ENCODE measurements around the gene AOAH.

Gene AOAH

DNA sequence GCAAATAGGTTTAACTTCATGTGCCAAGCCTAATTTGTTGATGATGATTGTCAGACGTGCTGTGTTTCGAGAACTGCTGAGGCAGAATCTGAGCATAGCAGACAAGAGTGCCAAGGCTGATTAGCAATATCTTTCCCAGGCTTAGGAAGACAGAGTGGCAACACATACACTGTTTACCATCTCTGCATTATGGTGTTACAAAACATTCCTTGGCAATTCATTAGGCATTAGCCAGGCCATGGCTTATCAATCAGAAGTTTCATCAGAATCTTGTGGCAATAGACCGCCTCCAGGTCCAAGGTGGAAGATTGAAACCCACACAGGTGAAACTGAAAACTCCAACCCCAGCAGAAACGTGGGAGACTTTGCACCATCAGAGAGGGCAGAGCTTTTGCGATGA lies 148.5 kb downstream of the AOAH start:
- peaks cover 17% of the 10 kb centered on the region for H3K9me3 Mint-ChIP-seq

GRCh38 chr7:36573066-36573465 lies 151.2 kb downstream of the AOAH start:
- peaks cover 1% of the 10 kb centered on the region for H3K27me3 Mint-ChIP-seq (ENCODE audit: low read depth)
- no peak overlapping the region for H3K4me3 Mint-ChIP-seq
- peaks cover 7% of the 10 kb centered on the region for H3K9me3 Mint-ChIP-seq
- H3K36me3 Mint-ChIP-seq (ENCODE audit: low read depth) = no peaks in the 10 kb centered on the region
- H3K4me1 Mint-ChIP-seq = no peaks in the 10 kb centered on the region
- no peak overlapping the region for H3K27ac Mint-ChIP-seq
- TF ChIP-seq CTCF (IDR thresholded peaks at IDR 0.05; ENCODE audit: unreplicated experiment in 3 of 3) = no peak

More for the DNA sequence above, 148.5 kb downstream of the AOAH start:
- Mint-ChIP-seq H3K4me1 (no peaks in the 10 kb centered on the region), H3K27ac (no peak overlapping the region), H3K4me3 (no peak overlapping the region), H3K27me3 (ENCODE audit: low read depth) (peaks cover 4% of the 10 kb centered on the region), H3K36me3 (ENCODE audit: low read depth) (no peaks in the 10 kb centered on the region)
- no peak for TF ChIP-seq CTCF (IDR thresholded peaks at IDR 0.05; ENCODE audit: unreplicated experiment in 3 of 3)

- H3K27ac Mint-ChIP-seq = no peak overlapping the region
- H3K4me3 Mint-ChIP-seq = no peak overlapping the region
- no peaks in the 10 kb centered on the region for H3K4me1 Mint-ChIP-seq
- H3K27me3 Mint-ChIP-seq (ENCODE audit: low read depth) = no peaks in the 10 kb centered on the region
- no peak for TF ChIP-seq CTCF (IDR thresholded peaks at IDR 0.05; ENCODE audit: unreplicated experiment in 3 of 3)
- no peaks in the 10 kb centered on the region for H3K9me3 Mint-ChIP-seq
- H3K36me3 Mint-ChIP-seq (ENCODE audit: low read depth) = no peaks in the 10 kb centered on the region
Measured at GRCh38 chr7:36571190-36571560, 153.1 kb downstream of the AOAH start.

GRCh38 chr7:36570528-36571189 lies 153.6 kb downstream of the AOAH start:
- no peak for TF ChIP-seq CTCF (IDR thresholded peaks at IDR 0.05; ENCODE audit: unreplicated experiment in 3 of 3)
- H3K27ac Mint-ChIP-seq = no peak overlapping the region
- no peaks in the 10 kb centered on the region for H3K4me1 Mint-ChIP-seq
- no peaks in the 10 kb centered on the region for H3K9me3 Mint-ChIP-seq
- no peaks in the 10 kb centered on the region for H3K36me3 Mint-ChIP-seq (ENCODE audit: low read depth)
- H3K27me3 Mint-ChIP-seq (ENCODE audit: low read depth) = no peaks in the 10 kb centered on the region
- H3K4me3 Mint-ChIP-seq = no peak overlapping the region

DNA sequence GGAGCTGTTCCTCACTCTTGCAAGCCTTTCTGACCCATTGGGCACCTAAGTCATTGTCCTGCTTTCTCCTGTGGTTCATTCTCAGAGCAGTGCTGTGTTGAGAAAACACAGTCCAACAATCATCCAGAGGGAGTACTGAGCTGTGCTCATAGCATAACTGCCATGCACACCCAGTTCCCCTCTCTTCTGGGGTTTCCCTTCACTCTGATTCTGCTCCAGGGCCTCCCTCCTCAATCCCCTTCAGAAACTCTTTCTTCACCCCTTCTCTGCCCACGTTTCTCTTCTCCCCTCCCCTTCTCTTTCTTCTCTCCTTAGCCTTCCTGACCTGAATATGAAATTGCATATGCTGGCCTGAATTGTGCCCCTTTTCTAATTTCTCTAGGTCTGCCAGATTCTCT lies 155.8 kb downstream of the AOAH start:
- no peaks in the 10 kb centered on the region for H3K4me1 Mint-ChIP-seq
- no peaks in the 10 kb centered on the region for H3K9me3 Mint-ChIP-seq
- H3K4me3 Mint-ChIP-seq = no peak overlapping the region
- no peak for TF ChIP-seq CTCF (IDR thresholded peaks at IDR 0.05; ENCODE audit: unreplicated experiment in 3 of 3)
- H3K36me3 Mint-ChIP-seq (ENCODE audit: low read depth) = no peaks in the 10 kb centered on the region
- no peaks in the 10 kb centered on the region for H3K27me3 Mint-ChIP-seq (ENCODE audit: low read depth)
- no peak overlapping the region for H3K27ac Mint-ChIP-seq

GRCh38 chr7:36567699-36568451 lies 156.4 kb downstream of the AOAH start:
- TF ChIP-seq CTCF (IDR thresholded peaks at IDR 0.05; ENCODE audit: unreplicated experiment in 3 of 3) = no peak

More at GRCh38 chr7:36567699-36568451, 156.4 kb downstream of the AOAH start:
- Mint-ChIP-seq H3K4me3 (no peak overlapping the region), H3K27ac (no peak overlapping the region), H3K36me3 (ENCODE audit: low read depth) (no peaks in the 10 kb centered on the region), H3K4me1 (no peaks in the 10 kb centered on the region), H3K9me3 (no peaks in the 10 kb centered on the region), H3K27me3 (ENCODE audit: low read depth) (no peaks in the 10 kb centered on the region)

Measured in nephron (organoid).